ENCODE results near the gene IL1RAPL1.

IL1RAPL1 gene

GRCh38 chrX:29487214-29487613 lies 900.0 kb downstream of the IL1RAPL1 start:
- Mint-ChIP-seq H3K4me3 (no peak overlapping the region), H3K27me3 (ENCODE audit: low read depth, poor library complexity) (peaks cover 3% of the 10 kb centered on the region), H3K27ac (no peak overlapping the region), H3K9me3 (no peaks in the 10 kb centered on the region), H3K4me1 (no peaks in the 10 kb centered on the region), H3K36me3 (ENCODE audit: low read depth) (no peaks in the 10 kb centered on the region)
- TF ChIP-seq CTCF (IDR thresholded peaks at IDR 0.05) = no peak
- no peak for DNase-seq

GRCh38 chrX:29487714-29488113 lies 900.5 kb downstream of the IL1RAPL1 start:
- Mint-ChIP-seq H3K4me3 (no peak overlapping the region), H3K27ac (no peak overlapping the region), H3K9me3 (no peaks in the 10 kb centered on the region), H3K36me3 (ENCODE audit: low read depth) (no peaks in the 10 kb centered on the region), H3K27me3 (ENCODE audit: low read depth, poor library complexity) (peaks cover 3% of the 10 kb centered on the region), H3K4me1 (no peaks in the 10 kb centered on the region)
- TF ChIP-seq CTCF (IDR thresholded peaks at IDR 0.05) = no peak
- no peak for DNase-seq

- H3K36me3 Mint-ChIP-seq (ENCODE audit: low read depth) = no peaks in the 10 kb centered on the region
- no peak for DNase-seq
- H3K27ac Mint-ChIP-seq = no peak overlapping the region
- peaks cover 6% of the 10 kb centered on the region for H3K27me3 Mint-ChIP-seq (ENCODE audit: low read depth, poor library complexity)
- H3K4me1 Mint-ChIP-seq = no peaks in the 10 kb centered on the region
- no peak for TF ChIP-seq CTCF (IDR thresholded peaks at IDR 0.05)
- H3K4me3 Mint-ChIP-seq = no peak overlapping the region
- H3K9me3 Mint-ChIP-seq = no peaks in the 10 kb centered on the region
Observed at GRCh38 chrX:29488919-29489318, 901.7 kb downstream of the IL1RAPL1 start.

GRCh38 chrX:29490606-29491005 lies 903.4 kb downstream of the IL1RAPL1 start:
- Mint-ChIP-seq H3K9me3 (no peaks in the 10 kb centered on the region), H3K27me3 (ENCODE audit: low read depth, poor library complexity) (peaks cover 2% of the 10 kb centered on the region), H3K4me3 (no peak overlapping the region), H3K36me3 (ENCODE audit: low read depth) (no peaks in the 10 kb centered on the region), H3K27ac (no peak overlapping the region), H3K4me1 (no peaks in the 10 kb centered on the region)
- DNase-seq = no peak
- TF ChIP-seq CTCF (IDR thresholded peaks at IDR 0.05) = no peak

- Mint-ChIP-seq H3K4me1 (no peaks in the 10 kb centered on the region), H3K36me3 (ENCODE audit: low read depth) (no peaks in the 10 kb centered on the region), H3K4me3 (no peak overlapping the region), H3K27ac (no peak overlapping the region), H3K9me3 (no peaks in the 10 kb centered on the region), H3K27me3 (ENCODE audit: low read depth, poor library complexity) (peaks cover 2% of the 10 kb centered on the region)
- no peak for DNase-seq
- TF ChIP-seq CTCF (IDR thresholded peaks at IDR 0.05) = no peak
Observed at GRCh38 chrX:29491659-29492058, 904.4 kb downstream of the IL1RAPL1 start.

GRCh38 chrX:29496636-29497180 lies 909.5 kb downstream of the IL1RAPL1 start:
- Mint-ChIP-seq H3K9me3 (no peaks in the 10 kb centered on the region), H3K27me3 (ENCODE audit: low read depth, poor library complexity) (peaks cover 2% of the 10 kb centered on the region), H3K36me3 (ENCODE audit: low read depth) (no peaks in the 10 kb centered on the region), H3K4me3 (no peak overlapping the region), H3K4me1 (no peaks in the 10 kb centered on the region), H3K27ac (no peak overlapping the region)
- DNase-seq = no peak
- TF ChIP-seq CTCF (IDR thresholded peaks at IDR 0.05) = no peak
